Choroid plexus epithelial cell (primary cell): ENCODE results near the gene AKT1S1.
"Not testable (repeated sequence)": the region's sequence is repeated elsewhere in the genome, so short reads cannot be mapped to it uniquely, and the experiment has no call there.

Experiments used
- DNase-seq: peaks from one replicate; pipeline ENCODE4 v3.0.0-alpha.2; 2010; ENCODE audit warnings: low read depth
- H3K4me3 ChIP-seq: 2 replicates; pipeline ENCODE4 v1.5.1; 2011; ENCODE audit warnings: low read depth, mild to moderate bottlenecking, control low read depth, low read length, moderate library complexity
- CTCF ChIP-seq: conservative IDR thresholded peaks from 2 replicates; pipeline ENCODE4 v1.5.1; 2011; ENCODE audit warnings: low read depth, mild to moderate bottlenecking, control low read depth, inconsistent platforms, low read length, moderate library complexity

AKT1S1 gene

DNA sequence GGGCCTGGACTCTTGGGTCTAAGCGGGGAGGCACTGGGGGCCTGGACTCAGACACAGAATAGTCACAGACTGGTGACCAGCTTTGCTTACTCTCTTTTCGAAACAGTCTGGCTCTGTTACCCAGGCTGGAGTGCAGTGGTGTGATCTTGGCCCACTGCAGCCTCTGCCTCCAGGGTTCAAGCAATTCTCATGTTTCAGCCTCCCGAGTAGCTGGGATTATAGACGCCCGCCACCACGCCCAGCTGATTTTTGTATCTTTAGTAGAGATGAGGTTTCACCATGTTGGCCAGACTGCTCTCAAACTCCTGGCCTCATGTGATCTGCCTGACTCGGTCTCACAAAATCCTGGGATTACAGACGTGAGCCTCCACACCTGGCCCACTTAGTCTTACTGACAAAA is 48.0 kb downstream of the AKT1S1 start:
- DNase-seq: no peak
- no peak overlapping the region for H3K4me3 ChIP-seq

GRCh38 chr19:49827034-49827433 is 50.1 kb downstream of the AKT1S1 start:
- no peak for DNase-seq
- TF ChIP-seq CTCF: no peak

More for the DNA sequence above, 48.0 kb downstream of the AKT1S1 start:
- TF ChIP-seq CTCF: no peak

DNA sequence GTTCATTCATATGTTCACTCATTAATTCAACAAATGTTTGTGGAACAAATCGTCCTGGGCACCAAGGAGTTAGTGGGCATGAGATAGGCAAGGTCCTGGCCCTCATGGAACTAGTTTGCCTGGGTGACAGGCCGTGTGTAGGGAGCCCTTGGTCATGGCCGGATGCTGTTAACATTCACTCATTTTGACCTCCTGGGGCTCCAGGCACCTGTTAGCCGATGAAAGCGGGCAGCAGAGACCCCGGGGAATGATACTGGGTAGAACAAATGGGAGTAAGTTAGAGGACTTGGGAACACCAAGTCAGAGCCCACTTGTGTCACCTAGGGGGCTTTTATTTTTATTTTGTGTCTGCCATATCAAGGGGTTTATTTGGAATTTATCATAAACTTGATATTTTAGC is 52.5 kb downstream of the AKT1S1 start:
- DNase-seq: no peak
- no peak for TF ChIP-seq CTCF
- H3K4me3 ChIP-seq: no peak overlapping the region

More at GRCh38 chr19:49827034-49827433, 50.1 kb downstream of the AKT1S1 start:
- no peak overlapping the region for H3K4me3 ChIP-seq

DNA sequence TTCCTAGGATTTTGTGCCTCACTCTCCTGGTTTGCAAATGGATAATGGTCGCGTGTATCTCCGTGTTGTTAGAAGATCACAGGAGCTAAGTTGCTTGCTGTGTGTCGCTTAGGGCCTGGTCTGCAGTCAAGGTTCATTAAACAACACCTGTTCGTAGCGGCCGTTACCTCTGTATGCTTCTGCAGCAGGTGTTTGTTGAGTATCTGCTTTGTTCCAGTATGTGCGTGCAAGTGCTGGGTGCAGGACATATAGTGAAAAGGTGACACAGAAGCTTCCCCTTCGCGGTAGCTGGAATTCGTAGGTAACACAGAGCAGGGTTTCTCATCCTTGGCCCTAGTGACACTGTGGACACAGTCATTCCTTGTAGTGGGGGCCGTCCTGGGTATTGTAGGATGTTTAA is 53.7 kb downstream of the AKT1S1 start:
- H3K4me3 ChIP-seq: no peak overlapping the region
- no peak for TF ChIP-seq CTCF
- no peak for DNase-seq

GRCh38 chr19:49820125-49820524 is 57.0 kb downstream of the AKT1S1 start:
- H3K4me3 ChIP-seq: no peak overlapping the region
- TF ChIP-seq CTCF: no peak
- no peak for DNase-seq

- peak overlapping the region; percentile 94 for H3K4me3 ChIP-seq
Observed at GRCh38 chr19:49819452-49820115, 57.6 kb downstream of the AKT1S1 start.

More at GRCh38 chr19:49819452-49820115, 57.6 kb downstream of the AKT1S1 start:
- DNase-seq: not testable (repeated sequence)
